Measurements from ENCODE around the gene PLEKHA1.
A peak's percentile ranks its signal among the peaks of the same experiment; 100 is the strongest.

PLEKHA1 gene

GRCh38 chr10:122446668-122447423 is 72.3 kb downstream of the PLEKHA1 start:
- Histone ChIP-seq H3K27me3 (ENCODE audit: control insufficient read depth, insufficient read depth, low read length) (no peaks in the 10 kb centered on the region), H3K9me3 (ENCODE audit: control insufficient read depth, low read length) (no peaks in the 10 kb centered on the region), H3K9ac (ENCODE audit: low read length) (no peak overlapping the region), H3K4me3 (ENCODE audit: low read length) (no peak overlapping the region), H3K36me3 (ENCODE audit: control insufficient read depth, insufficient read depth, low read length) (no peaks in the 10 kb centered on the region), H3K4me1 (ENCODE audit: control insufficient read depth, insufficient read depth, low read length) (no peaks in the 10 kb centered on the region)

DNA sequence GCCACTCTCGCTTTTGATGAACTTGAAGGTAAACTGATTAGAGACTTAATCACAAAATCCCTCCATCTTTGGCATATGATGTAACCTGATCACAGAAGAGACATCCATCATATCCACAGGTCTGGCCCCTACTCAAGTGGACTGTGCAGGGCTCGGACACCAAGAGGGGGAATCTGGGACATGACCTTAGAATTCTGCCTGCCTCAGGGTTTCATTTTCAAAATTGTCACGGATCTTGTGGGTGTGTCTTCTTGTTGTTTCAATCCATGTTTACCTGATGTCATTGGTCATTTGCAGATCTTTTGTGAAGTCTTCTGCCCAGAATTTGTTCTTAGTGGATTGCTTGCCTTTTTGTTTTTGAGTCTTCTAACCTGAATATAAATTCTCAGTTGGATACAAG is 74.1 kb downstream of the PLEKHA1 start:
- H3K4me3 ChIP-seq (ENCODE audit: low read length), result no peak overlapping the region
- no peaks in the 10 kb centered on the region for H3K4me1 ChIP-seq (ENCODE audit: control insufficient read depth, insufficient read depth, low read length)
- H3K27me3 ChIP-seq (ENCODE audit: control insufficient read depth, insufficient read depth, low read length), result no peaks in the 10 kb centered on the region
- no peaks in the 10 kb centered on the region for H3K36me3 ChIP-seq (ENCODE audit: control insufficient read depth, insufficient read depth, low read length)
- no peak overlapping the region for H3K9ac ChIP-seq (ENCODE audit: low read length)
- H3K9me3 ChIP-seq (ENCODE audit: control insufficient read depth, low read length), result no peaks in the 10 kb centered on the region

- no peaks in the 10 kb centered on the region for H3K4me1 ChIP-seq (ENCODE audit: control insufficient read depth, insufficient read depth, low read length)
- no peaks in the 10 kb centered on the region for H3K36me3 ChIP-seq (ENCODE audit: control insufficient read depth, insufficient read depth, low read length)
- H3K9ac ChIP-seq (ENCODE audit: low read length), result no peak overlapping the region
- H3K4me3 ChIP-seq (ENCODE audit: low read length), result no peak overlapping the region
- H3K27me3 ChIP-seq (ENCODE audit: control insufficient read depth, insufficient read depth, low read length), result no peaks in the 10 kb centered on the region
- H3K9me3 ChIP-seq (ENCODE audit: control insufficient read depth, low read length), result no peaks in the 10 kb centered on the region
Observed at GRCh38 chr10:122449153-122449552, 74.6 kb downstream of the PLEKHA1 start.

DNA sequence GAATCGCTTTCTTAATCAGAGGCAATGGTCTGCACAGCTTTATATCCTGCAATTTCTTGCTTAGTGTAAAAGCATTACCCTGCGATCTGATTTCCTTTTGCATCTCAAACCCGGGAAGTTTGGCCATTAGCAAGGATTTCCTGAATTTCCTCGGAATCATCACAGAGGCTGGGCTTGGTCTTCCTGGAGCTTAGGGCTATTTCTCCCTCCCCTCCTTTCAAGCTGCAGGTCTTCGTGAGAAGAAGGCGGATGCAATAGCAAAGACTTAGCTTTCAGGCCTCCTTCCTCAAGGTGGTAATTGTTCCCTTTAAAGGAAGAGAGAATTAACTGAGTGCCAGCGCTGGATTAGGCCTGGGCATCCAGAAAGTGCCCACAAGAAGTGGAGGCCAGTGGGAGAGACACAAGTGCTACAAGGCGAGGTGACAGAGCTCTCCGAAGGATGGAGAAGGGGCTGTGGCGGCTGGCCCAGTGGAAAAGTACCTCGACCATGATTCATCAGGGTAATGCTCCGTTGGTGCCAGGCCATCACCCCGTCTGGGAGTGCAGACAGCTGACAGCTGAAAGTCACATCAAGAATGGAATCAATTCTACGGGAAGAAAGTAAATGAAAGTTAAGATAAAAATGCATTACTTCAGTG is 76.0 kb downstream of the PLEKHA1 start:
- H3K36me3 ChIP-seq (ENCODE audit: control insufficient read depth, insufficient read depth, low read length), result no peaks in the 10 kb centered on the region
- H3K4me1 ChIP-seq (ENCODE audit: control insufficient read depth, insufficient read depth, low read length), result no peaks in the 10 kb centered on the region
- H3K27me3 ChIP-seq (ENCODE audit: control insufficient read depth, insufficient read depth, low read length), result no peaks in the 10 kb centered on the region
- no peak overlapping the region for H3K4me3 ChIP-seq (ENCODE audit: low read length)
- H3K9me3 ChIP-seq (ENCODE audit: control insufficient read depth, low read length), result no peaks in the 10 kb centered on the region
- H3K9ac ChIP-seq (ENCODE audit: low read length), result no peak overlapping the region

- H3K36me3 ChIP-seq (ENCODE audit: control insufficient read depth, insufficient read depth, low read length), result no peaks in the 10 kb centered on the region
- peaks cover 14% of the 10 kb centered on the region for H3K27me3 ChIP-seq (ENCODE audit: control insufficient read depth, insufficient read depth, low read length)
- no peaks in the 10 kb centered on the region for H3K9me3 ChIP-seq (ENCODE audit: control insufficient read depth, low read length)
- no peak overlapping the region for H3K4me3 ChIP-seq (ENCODE audit: low read length)
- H3K4me1 ChIP-seq (ENCODE audit: control insufficient read depth, insufficient read depth, low read length), result no peaks in the 10 kb centered on the region
- no peak overlapping the region for H3K9ac ChIP-seq (ENCODE audit: low read length)
Observed at GRCh38 chr10:122454071-122454470, 79.6 kb downstream of the PLEKHA1 start.

GRCh38 chr10:122454603-122455080 is 80.1 kb downstream of the PLEKHA1 start, which contains the start of gene ARMS2:
ARMS2 (plus strand) TSS chr10:122454653; CDS start chr10:122454728, 75 bp downstream.
- no peak within 1 kb of the TSS for H3K4me3 ChIP-seq (ENCODE audit: low read length)
- H3K9ac ChIP-seq (ENCODE audit: low read length), result no peak within 1 kb of the TSS
- no peaks in the 10 kb centered on the region for H3K9me3 ChIP-seq (ENCODE audit: control insufficient read depth, low read length)
- H3K4me1 ChIP-seq (ENCODE audit: control insufficient read depth, insufficient read depth, low read length), result no peaks in the 10 kb centered on the region
- H3K36me3 ChIP-seq (ENCODE audit: control insufficient read depth, insufficient read depth, low read length), result no peaks in the 10 kb centered on the region
- H3K27me3 ChIP-seq (ENCODE audit: control insufficient read depth, insufficient read depth, low read length), result peaks cover 20% of the 10 kb centered on the region

GRCh38 chr10:122455376-122456079 is 81.0 kb downstream of the PLEKHA1 start:
- Histone ChIP-seq H3K27me3 (ENCODE audit: control insufficient read depth, insufficient read depth, low read length) (peaks cover 27% of the 10 kb centered on the region), H3K4me3 (ENCODE audit: low read length) (no peak overlapping the region), H3K9ac (ENCODE audit: low read length) (no peak overlapping the region), H3K36me3 (ENCODE audit: control insufficient read depth, insufficient read depth, low read length) (no peaks in the 10 kb centered on the region), H3K4me1 (ENCODE audit: control insufficient read depth, insufficient read depth, low read length) (peaks cover 2% of the 10 kb centered on the region), H3K9me3 (ENCODE audit: control insufficient read depth, low read length) (no peaks in the 10 kb centered on the region)

GRCh38 chr10:122457934-122458333 is 83.4 kb downstream of the PLEKHA1 start:
- Histone ChIP-seq H3K9ac (ENCODE audit: low read length) (no peak overlapping the region), H3K4me1 (ENCODE audit: control insufficient read depth, insufficient read depth, low read length) (peaks cover 8% of the 10 kb centered on the region), H3K4me3 (ENCODE audit: low read length) (no peak overlapping the region), H3K36me3 (ENCODE audit: control insufficient read depth, insufficient read depth, low read length) (no peaks in the 10 kb centered on the region), H3K27me3 (ENCODE audit: control insufficient read depth, insufficient read depth, low read length) (peaks cover 38% of the 10 kb centered on the region), H3K9me3 (ENCODE audit: control insufficient read depth, low read length) (no peaks in the 10 kb centered on the region)

DNA sequence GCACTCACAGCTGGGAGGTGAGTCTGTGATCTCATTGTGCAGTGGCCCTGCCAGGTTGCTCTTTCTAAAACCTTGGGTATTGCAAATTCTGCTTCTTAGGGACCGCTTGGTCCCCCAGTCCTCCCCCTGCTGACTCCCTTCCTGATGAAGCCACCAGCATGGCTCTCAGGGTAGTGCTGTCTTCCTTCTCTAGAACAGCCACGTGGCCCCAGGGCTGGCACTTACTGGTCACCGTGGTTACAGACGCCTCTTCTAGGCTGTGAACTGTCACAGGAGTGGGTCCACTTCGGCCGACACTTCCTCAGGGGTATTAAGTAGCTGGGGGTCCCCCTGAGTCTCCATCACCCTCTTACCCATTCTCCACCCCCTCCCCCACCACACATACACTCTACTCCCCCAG is 84.2 kb downstream of the PLEKHA1 start:
- Histone ChIP-seq H3K4me1 (ENCODE audit: control insufficient read depth, insufficient read depth, low read length) (peaks cover 13% of the 10 kb centered on the region), H3K9me3 (ENCODE audit: control insufficient read depth, low read length) (no peaks in the 10 kb centered on the region), H3K27me3 (ENCODE audit: control insufficient read depth, insufficient read depth, low read length) (peaks cover 45% of the 10 kb centered on the region), H3K4me3 (ENCODE audit: low read length) (no peak overlapping the region), H3K9ac (ENCODE audit: low read length) (no peak overlapping the region), H3K36me3 (ENCODE audit: control insufficient read depth, insufficient read depth, low read length) (no peaks in the 10 kb centered on the region)

- H3K9me3 ChIP-seq (ENCODE audit: control insufficient read depth, low read length), result no peaks in the 10 kb centered on the region
- no peak overlapping the region for H3K9ac ChIP-seq (ENCODE audit: low read length)
- peaks cover 15% of the 10 kb centered on the region for H3K4me1 ChIP-seq (ENCODE audit: control insufficient read depth, insufficient read depth, low read length)
- no peaks in the 10 kb centered on the region for H3K36me3 ChIP-seq (ENCODE audit: control insufficient read depth, insufficient read depth, low read length)
- peaks cover 49% of the 10 kb centered on the region for H3K27me3 ChIP-seq (ENCODE audit: control insufficient read depth, insufficient read depth, low read length)
- no peak overlapping the region for H3K4me3 ChIP-seq (ENCODE audit: low read length)
Observed at GRCh38 chr10:122459561-122460273, 85.2 kb downstream of the PLEKHA1 start.

DNA sequence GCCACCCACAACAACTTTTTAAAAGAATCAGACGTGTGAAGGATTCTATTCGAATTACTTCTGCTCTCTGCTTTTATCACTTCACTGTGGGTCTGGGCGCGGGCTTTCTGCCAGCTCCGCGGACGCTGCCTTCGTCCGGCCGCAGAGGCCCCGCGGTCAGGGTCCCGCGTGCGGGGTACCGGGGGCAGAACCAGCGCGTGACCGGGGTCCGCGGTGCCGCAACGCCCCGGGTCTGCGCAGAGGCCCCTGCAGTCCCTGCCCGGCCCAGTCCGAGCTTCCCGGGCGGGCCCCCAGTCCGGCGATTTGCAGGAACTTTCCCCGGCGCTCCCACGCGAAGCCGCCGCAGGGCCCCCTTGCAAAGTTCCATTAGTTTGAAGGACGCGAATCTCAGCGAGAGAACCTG is 86.4 kb downstream of the PLEKHA1 start:
- H3K9ac ChIP-seq (ENCODE audit: low read length), result peak overlapping the region; percentile 26

More for the DNA sequence above, 86.4 kb downstream of the PLEKHA1 start:
- Histone ChIP-seq H3K36me3 (ENCODE audit: control insufficient read depth, insufficient read depth, low read length) (no peaks in the 10 kb centered on the region), H3K27me3 (ENCODE audit: control insufficient read depth, insufficient read depth, low read length) (peaks cover 49% of the 10 kb centered on the region), H3K4me1 (ENCODE audit: control insufficient read depth, insufficient read depth, low read length) (peaks cover 15% of the 10 kb centered on the region), H3K9me3 (ENCODE audit: control insufficient read depth, low read length) (no peaks in the 10 kb centered on the region), H3K4me3 (ENCODE audit: low read length) (no peak overlapping the region)

All from mucosa of stomach (tissue), 1 donor.